ENCODE measurements around the gene GAB2.
A peak's percentile ranks its signal among the peaks of the same experiment; 100 is the strongest.
"Not testable (repeated sequence)": the region's sequence is repeated elsewhere in the genome, so short reads cannot be mapped to it uniquely, and the experiment has no call there.

Gene GAB2

GRCh38 chr11:78248903-78249302, 168.7 kb downstream of the GAB2 start:
- DNase-seq (ENCODE audit: low read depth, low spot score): no peak
- H3K9ac ChIP-seq (ENCODE audit: insufficient read length): no peak overlapping the region
- no peak overlapping the region for H3K4me3 ChIP-seq
- H3K27ac ChIP-seq: no peak overlapping the region
- H3K9me3 ChIP-seq (ENCODE audit: low read depth, low read length): no peaks in the 10 kb centered on the region
- TF ChIP-seq FOXP2 (optimal IDR thresholded peaks at IDR 0.05; ENCODE audit: control extremely low read depth, extremely low read length, insufficient read depth) (no peak), EZH2 (IDR thresholded peaks at IDR 0.05) (no peak), POLR2AphosphoS5 (IDR thresholded peaks at IDR 0.05; ENCODE audit: borderline replicate concordance, low read depth, low read length) (no peak)
- H3K36me3 ChIP-seq (ENCODE audit: insufficient read depth, low read length): no peaks in the 10 kb centered on the region

- TF ChIP-seq EZH2 (IDR thresholded peaks at IDR 0.05) (no peak), POLR2AphosphoS5 (IDR thresholded peaks at IDR 0.05; ENCODE audit: borderline replicate concordance, low read depth, low read length) (no peak), FOXP2 (optimal IDR thresholded peaks at IDR 0.05; ENCODE audit: control extremely low read depth, extremely low read length, insufficient read depth) (no peak)
Observed at GRCh38 chr11:78248191-78248590, 169.4 kb downstream of the GAB2 start.

GRCh38 chr11:78244546-78245255, 172.9 kb downstream of the GAB2 start:
- TF ChIP-seq EZH2 (IDR thresholded peaks at IDR 0.05) (no peak), FOXP2 (optimal IDR thresholded peaks at IDR 0.05; ENCODE audit: control extremely low read depth, extremely low read length, insufficient read depth) (no peak), POLR2AphosphoS5 (IDR thresholded peaks at IDR 0.05; ENCODE audit: borderline replicate concordance, low read depth, low read length) (no peak)
- no peak overlapping the region for H3K9ac ChIP-seq (ENCODE audit: insufficient read length)

More at GRCh38 chr11:78248191-78248590, 169.4 kb downstream of the GAB2 start:
- Histone ChIP-seq H3K9me3 (ENCODE audit: low read depth, low read length) (no peaks in the 10 kb centered on the region), H3K9ac (ENCODE audit: insufficient read length) (no peak overlapping the region), H3K4me3 (no peak overlapping the region), H3K36me3 (ENCODE audit: insufficient read depth, low read length) (no peaks in the 10 kb centered on the region), H3K27ac (no peak overlapping the region)
- DNase-seq (ENCODE audit: low read depth, low spot score): no peak

GRCh38 chr11:78244080-78244479, 173.5 kb downstream of the GAB2 start:
- Histone ChIP-seq H3K36me3 (ENCODE audit: insufficient read depth, low read length) (no peaks in the 10 kb centered on the region), H3K27ac (no peak overlapping the region), H3K9me3 (ENCODE audit: low read depth, low read length) (no peaks in the 10 kb centered on the region), H3K4me3 (peak overlapping the region; percentile 47), H3K9ac (ENCODE audit: insufficient read length) (no peak overlapping the region)
- DNase-seq (ENCODE audit: low read depth, low spot score): no peak
- TF ChIP-seq EZH2 (IDR thresholded peaks at IDR 0.05): no peak
- TF ChIP-seq FOXP2 (optimal IDR thresholded peaks at IDR 0.05; ENCODE audit: control extremely low read depth, extremely low read length, insufficient read depth): no peak
- no peak for TF ChIP-seq POLR2AphosphoS5 (IDR thresholded peaks at IDR 0.05; ENCODE audit: borderline replicate concordance, low read depth, low read length)

More at GRCh38 chr11:78244546-78245255, 172.9 kb downstream of the GAB2 start:
- Histone ChIP-seq H3K9me3 (ENCODE audit: low read depth, low read length) (no peaks in the 10 kb centered on the region), H3K27ac (peak overlapping the region; percentile 58; the same call in 1 of the 2 replicates), H3K4me3 (peak overlapping the region; percentile 47), H3K36me3 (ENCODE audit: insufficient read depth, low read length) (no peaks in the 10 kb centered on the region)
- DNase-seq (ENCODE audit: low read depth, low spot score): peak; percentile 45

GRCh38 chr11:78241475-78241874, 176.1 kb downstream of the GAB2 start:
- TF ChIP-seq FOXP2 (optimal IDR thresholded peaks at IDR 0.05; ENCODE audit: control extremely low read depth, extremely low read length, insufficient read depth) (no peak), POLR2AphosphoS5 (IDR thresholded peaks at IDR 0.05; ENCODE audit: borderline replicate concordance, low read depth, low read length) (no peak)
- Histone ChIP-seq H3K9ac (ENCODE audit: insufficient read length) (no peak overlapping the region), H3K27ac (no peak overlapping the region), H3K36me3 (ENCODE audit: insufficient read depth, low read length) (no peaks in the 10 kb centered on the region), H3K4me3 (no peak overlapping the region), H3K9me3 (ENCODE audit: low read depth, low read length) (no peaks in the 10 kb centered on the region)
- DNase-seq (ENCODE audit: low read depth, low spot score): no peak

- H3K9ac ChIP-seq (ENCODE audit: insufficient read length): no peak overlapping the region
- H3K36me3 ChIP-seq (ENCODE audit: insufficient read depth, low read length): no peaks in the 10 kb centered on the region
- TF ChIP-seq EZH2 (IDR thresholded peaks at IDR 0.05): no peak
- no peak for TF ChIP-seq FOXP2 (optimal IDR thresholded peaks at IDR 0.05; ENCODE audit: control extremely low read depth, extremely low read length, insufficient read depth)
- no peak for TF ChIP-seq POLR2AphosphoS5 (IDR thresholded peaks at IDR 0.05; ENCODE audit: borderline replicate concordance, low read depth, low read length)
- DNase-seq (ENCODE audit: low read depth, low spot score): no peak
- no peaks in the 10 kb centered on the region for H3K9me3 ChIP-seq (ENCODE audit: low read depth, low read length)
- no peak overlapping the region for H3K4me3 ChIP-seq
- no peak overlapping the region for H3K27ac ChIP-seq
Observed at GRCh38 chr11:78239781-78240180, 177.8 kb downstream of the GAB2 start.

- H3K9ac ChIP-seq (ENCODE audit: insufficient read length): no peak overlapping the region
- no peak for DNase-seq (ENCODE audit: low read depth, low spot score)
- H3K36me3 ChIP-seq (ENCODE audit: insufficient read depth, low read length): no peaks in the 10 kb centered on the region
- no peaks in the 10 kb centered on the region for H3K9me3 ChIP-seq (ENCODE audit: low read depth, low read length)
- H3K4me3 ChIP-seq: no peak overlapping the region
- H3K27ac ChIP-seq: no peak overlapping the region
- TF ChIP-seq POLR2AphosphoS5 (IDR thresholded peaks at IDR 0.05; ENCODE audit: borderline replicate concordance, low read depth, low read length): no peak
- no peak for TF ChIP-seq EZH2 (IDR thresholded peaks at IDR 0.05)
- TF ChIP-seq FOXP2 (optimal IDR thresholded peaks at IDR 0.05; ENCODE audit: control extremely low read depth, extremely low read length, insufficient read depth): no peak
Observed at GRCh38 chr11:78237293-78238046, 180.2 kb downstream of the GAB2 start.

GRCh38 chr11:78234006-78234405, 183.6 kb downstream of the GAB2 start:
- Histone ChIP-seq H3K27ac (no peak overlapping the region), H3K4me3 (no peak overlapping the region), H3K36me3 (ENCODE audit: insufficient read depth, low read length) (no peaks in the 10 kb centered on the region), H3K9ac (ENCODE audit: insufficient read length) (no peak overlapping the region), H3K9me3 (ENCODE audit: low read depth, low read length) (no peaks in the 10 kb centered on the region)
- DNase-seq (ENCODE audit: low read depth, low spot score): no peak
- TF ChIP-seq EZH2 (IDR thresholded peaks at IDR 0.05) (no peak), POLR2AphosphoS5 (IDR thresholded peaks at IDR 0.05; ENCODE audit: borderline replicate concordance, low read depth, low read length) (no peak), FOXP2 (optimal IDR thresholded peaks at IDR 0.05; ENCODE audit: control extremely low read depth, extremely low read length, insufficient read depth) (no peak)

GRCh38 chr11:78233046-78233445, 184.6 kb downstream of the GAB2 start:
- H3K4me3 ChIP-seq; H3K36me3 ChIP-seq (ENCODE audit: insufficient read depth, low read length); H3K27ac ChIP-seq; H3K9ac ChIP-seq (ENCODE audit: insufficient read length); H3K9me3 ChIP-seq (ENCODE audit: low read depth, low read length); DNase-seq (ENCODE audit: low read depth, low spot score): not testable (repeated sequence)

Measured in SK-N-MC (cell line).